ENCODE measurements around the gene HDAC1.
A peak's percentile ranks its signal among the peaks of the same experiment; 100 is the strongest.

Gene HDAC1

GRCh38 chr1:32263744-32264143 lies 28.1 kb upstream of the HDAC1 start:
- DNase-seq, result no peak
- no peak overlapping the region for H3K9ac ChIP-seq (ENCODE audit: low read length)
- no peaks in the 10 kb centered on the region for H3K27me3 ChIP-seq (ENCODE audit: insufficient read depth, low read length)
- no peak overlapping the region for H3K4me2 ChIP-seq (ENCODE audit: low read length)
- H2AFZ ChIP-seq (ENCODE audit: insufficient read depth, low read length, poor library complexity), result no peak overlapping the region
- no peaks in the 10 kb centered on the region for H3K79me1 ChIP-seq (ENCODE audit: low read length)
- no peaks in the 10 kb centered on the region for H3K36me3 ChIP-seq (ENCODE audit: control insufficient read depth in 1 of 2, insufficient read depth in 2 of 2, low read length in 2 of 2)
- no peak overlapping the region for H2BK120ac ChIP-seq (ENCODE audit: insufficient read depth, low read length, poor library complexity)
- peaks cover 0 to 3% of the 10 kb centered on the region in 2 experiments for H3K4me1 ChIP-seq (ENCODE audit: control insufficient read depth in 1 of 2, insufficient read depth in 2 of 2, low read length in 2 of 2)
- H3K4me3 ChIP-seq (ENCODE audit: low read depth, low read length), result no peak overlapping the region
- H3K14ac ChIP-seq (ENCODE audit: low read length), result no peak overlapping the region
- no peak overlapping the region for H2BK5ac ChIP-seq (ENCODE audit: low read depth, low read length, poor library complexity)
- H3K27ac ChIP-seq (ENCODE audit: low read depth, low read length), result no peak overlapping the region
- H3K4ac ChIP-seq (ENCODE audit: low read depth, low read length), result no peak overlapping the region
- H4K12ac ChIP-seq (ENCODE audit: low read depth, low read length), result no peak overlapping the region
- H3K18ac ChIP-seq (ENCODE audit: low read length), result no peak overlapping the region
- H2AK5ac ChIP-seq (ENCODE audit: low read length), result no peak overlapping the region
- no CpG with 5 or more reads among the region's 4 CpGs for WGBS (ENCODE audit: extremely low coverage, insufficient coverage, insufficient read length)
- H3K23ac ChIP-seq (ENCODE audit: low read length), result no peak overlapping the region
- no peaks in the 10 kb centered on the region for H3K9me3 ChIP-seq (ENCODE audit: insufficient read depth, low read depth, low read length)
- no peaks in the 10 kb centered on the region for H3K79me2 ChIP-seq (ENCODE audit: control insufficient read depth, insufficient read depth, low read length, poor library complexity)
- H4K91ac ChIP-seq (ENCODE audit: low read depth, low read length), result no peak overlapping the region
- no peak overlapping the region for H2BK12ac ChIP-seq (ENCODE audit: low read length)
- H4K8ac ChIP-seq (ENCODE audit: low read depth, low read length), result no peak overlapping the region

- no CpG with 5 or more reads among the region's 9 CpGs for WGBS (ENCODE audit: extremely low coverage, insufficient coverage, insufficient read length)
- Histone ChIP-seq H3K14ac (ENCODE audit: low read length) (no peak overlapping the region), H3K18ac (ENCODE audit: low read length) (no peak overlapping the region), H4K12ac (ENCODE audit: low read depth, low read length) (no peak overlapping the region), H3K4me3 (ENCODE audit: low read depth, low read length) (no peak overlapping the region), H3K9me3 (ENCODE audit: insufficient read depth, low read depth, low read length) (no peaks in the 10 kb centered on the region), H2BK5ac (ENCODE audit: low read depth, low read length, poor library complexity) (no peak overlapping the region), H2AFZ (ENCODE audit: insufficient read depth, low read length, poor library complexity) (no peak overlapping the region), H3K27me3 (ENCODE audit: insufficient read depth, low read length) (no peaks in the 10 kb centered on the region), H2BK120ac (ENCODE audit: insufficient read depth, low read length, poor library complexity) (no peak overlapping the region), H3K79me2 (ENCODE audit: control insufficient read depth, insufficient read depth, low read length, poor library complexity) (no peaks in the 10 kb centered on the region), H3K79me1 (ENCODE audit: low read length) (no peaks in the 10 kb centered on the region), H3K27ac (ENCODE audit: low read depth, low read length) (no peak overlapping the region), H2BK12ac (ENCODE audit: low read length) (no peak overlapping the region), H2AK5ac (ENCODE audit: low read length) (no peak overlapping the region), H4K91ac (ENCODE audit: low read depth, low read length) (no peak overlapping the region), H3K4ac (ENCODE audit: low read depth, low read length) (no peak overlapping the region), H3K4me1 (ENCODE audit: control insufficient read depth in 1 of 2, insufficient read depth in 2 of 2, low read length in 2 of 2) (peaks cover 0 to 3% of the 10 kb centered on the region in 2 experiments), H3K9ac (ENCODE audit: low read length) (no peak overlapping the region), H4K8ac (ENCODE audit: low read depth, low read length) (no peak overlapping the region), H3K4me2 (ENCODE audit: low read length) (no peak overlapping the region), H3K23ac (ENCODE audit: low read length) (no peak overlapping the region), H3K36me3 (ENCODE audit: control insufficient read depth in 1 of 2, insufficient read depth in 2 of 2, low read length in 2 of 2) (no peaks in the 10 kb centered on the region)
- DNase-seq, result no peak
Observed at GRCh38 chr1:32265846-32266245, 26.0 kb upstream of the HDAC1 start.

GRCh38 chr1:32266921-32267591 lies 24.8 kb upstream of the HDAC1 start:
- DNase-seq, result peak in 1 of 2 donors; percentile 10
- Histone ChIP-seq H4K91ac (ENCODE audit: low read depth, low read length) (no peak overlapping the region), H2BK12ac (ENCODE audit: low read length) (no peak overlapping the region), H3K4me2 (ENCODE audit: low read length) (no peak overlapping the region), H2BK5ac (ENCODE audit: low read depth, low read length, poor library complexity) (no peak overlapping the region), H3K79me1 (ENCODE audit: low read length) (no peaks in the 10 kb centered on the region), H3K36me3 (ENCODE audit: control insufficient read depth in 1 of 2, insufficient read depth in 2 of 2, low read length in 2 of 2) (no peaks in the 10 kb centered on the region), H2BK120ac (ENCODE audit: insufficient read depth, low read length, poor library complexity) (no peak overlapping the region), H3K14ac (ENCODE audit: low read length) (no peak overlapping the region), H3K4ac (ENCODE audit: low read depth, low read length) (no peak overlapping the region), H3K4me3 (ENCODE audit: low read depth, low read length) (no peak overlapping the region), H2AK5ac (ENCODE audit: low read length) (no peak overlapping the region), H3K4me1 (ENCODE audit: control insufficient read depth in 1 of 2, insufficient read depth in 2 of 2, low read length in 2 of 2) (peaks cover 0 to 3% of the 10 kb centered on the region in 2 experiments), H3K27ac (ENCODE audit: low read depth, low read length) (no peak overlapping the region), H3K79me2 (ENCODE audit: control insufficient read depth, insufficient read depth, low read length, poor library complexity) (no peaks in the 10 kb centered on the region), H3K18ac (ENCODE audit: low read length) (no peak overlapping the region), H4K12ac (ENCODE audit: low read depth, low read length) (no peak overlapping the region), H3K27me3 (ENCODE audit: insufficient read depth, low read length) (no peaks in the 10 kb centered on the region), H3K23ac (ENCODE audit: low read length) (no peak overlapping the region), H3K9ac (ENCODE audit: low read length) (no peak overlapping the region), H4K8ac (ENCODE audit: low read depth, low read length) (no peak overlapping the region), H2AFZ (ENCODE audit: insufficient read depth, low read length, poor library complexity) (no peak overlapping the region), H3K9me3 (ENCODE audit: insufficient read depth, low read depth, low read length) (no peaks in the 10 kb centered on the region)
- WGBS (ENCODE audit: extremely low coverage, insufficient coverage, insufficient read length), result no CpG with 5 or more reads among the region's 7 CpGs

GRCh38 chr1:32269744-32270143 lies 22.1 kb upstream of the HDAC1 start:
- no peak for DNase-seq
- Histone ChIP-seq H4K8ac (ENCODE audit: low read depth, low read length) (no peak overlapping the region), H3K36me3 (ENCODE audit: control insufficient read depth in 1 of 2, insufficient read depth in 2 of 2, low read length in 2 of 2) (no peaks in the 10 kb centered on the region), H3K27me3 (ENCODE audit: insufficient read depth, low read length) (no peaks in the 10 kb centered on the region), H3K4me1 (ENCODE audit: control insufficient read depth in 1 of 2, insufficient read depth in 2 of 2, low read length in 2 of 2) (peaks cover 0 to 7% of the 10 kb centered on the region in 2 experiments), H3K23ac (ENCODE audit: low read length) (no peak overlapping the region), H4K91ac (ENCODE audit: low read depth, low read length) (no peak overlapping the region), H3K18ac (ENCODE audit: low read length) (no peak overlapping the region), H2BK12ac (ENCODE audit: low read length) (no peak overlapping the region), H3K27ac (ENCODE audit: low read depth, low read length) (no peak overlapping the region), H3K9ac (ENCODE audit: low read length) (no peak overlapping the region), H4K12ac (ENCODE audit: low read depth, low read length) (no peak overlapping the region), H3K79me2 (ENCODE audit: control insufficient read depth, insufficient read depth, low read length, poor library complexity) (no peaks in the 10 kb centered on the region), H3K9me3 (ENCODE audit: insufficient read depth, low read depth, low read length) (peaks cover 6% of the 10 kb centered on the region), H2BK120ac (ENCODE audit: insufficient read depth, low read length, poor library complexity) (no peak overlapping the region), H3K4me3 (ENCODE audit: low read depth, low read length) (no peak overlapping the region), H2AFZ (ENCODE audit: insufficient read depth, low read length, poor library complexity) (no peak overlapping the region), H3K4ac (ENCODE audit: low read depth, low read length) (no peak overlapping the region), H3K79me1 (ENCODE audit: low read length) (no peaks in the 10 kb centered on the region), H3K4me2 (ENCODE audit: low read length) (no peak overlapping the region), H3K14ac (ENCODE audit: low read length) (no peak overlapping the region), H2BK5ac (ENCODE audit: low read depth, low read length, poor library complexity) (no peak overlapping the region), H2AK5ac (ENCODE audit: low read length) (no peak overlapping the region)
